HG02981 (cell line): ENCODE measurements around the gene C16orf82.
"Not testable (repeated sequence)": the region's sequence is repeated elsewhere in the genome, so short reads cannot be mapped to it uniquely, and the experiment has no call there.

ENCODE experiments used
- ATAC-seq: cut with Tn5 transposase; IDR thresholded peaks from one replicate; pipeline ENCODE4 v1.9.1; 2021; ENCODE audit warnings: mild to moderate bottlenecking, moderate library complexity; ENCODE audit not compliant: unreplicated experiment

Gene C16orf82

GRCh38 chr16:27086031-27086430, 19.3 kb downstream of the C16orf82 start:
- not testable (repeated sequence) for ATAC-seq

- no peak for ATAC-seq
These were observed 21.5 kb downstream of the C16orf82 start for GRCh38 chr16:27088216-27088615.

- ATAC-seq = no peak
These were observed 29.6 kb downstream of the C16orf82 start for GRCh38 chr16:27096375-27096774.

GRCh38 chr16:27097800-27098230, 31.1 kb downstream of the C16orf82 start:
- ATAC-seq = no peak

GRCh38 chr16:27098366-27099049, 31.8 kb downstream of the C16orf82 start:
- no peak for ATAC-seq

GRCh38 chr16:27102701-27103575, 36.2 kb downstream of the C16orf82 start:
- no peak for ATAC-seq

- ATAC-seq = no peak
These were observed 37.2 kb downstream of the C16orf82 start for GRCh38 chr16:27103954-27104353.

GRCh38 chr16:27106305-27106704, 39.6 kb downstream of the C16orf82 start:
- no peak for ATAC-seq

GRCh38 chr16:27107185-27107592, 40.5 kb downstream of the C16orf82 start:
- no peak for ATAC-seq

GRCh38 chr16:27108051-27108770, 41.5 kb downstream of the C16orf82 start:
- no peak for ATAC-seq

GRCh38 chr16:27108826-27109665, 42.3 kb downstream of the C16orf82 start:
- no peak for ATAC-seq

- peak; percentile 40 for ATAC-seq
These were observed 43.2 kb downstream of the C16orf82 start for GRCh38 chr16:27109666-27110523.

GRCh38 chr16:27110524-27110896, 43.8 kb downstream of the C16orf82 start:
- ATAC-seq = no peak

- no peak for ATAC-seq
These were observed 44.8 kb downstream of the C16orf82 start for GRCh38 chr16:27111486-27111885.

- ATAC-seq = no peak
These were observed 45.5 kb downstream of the C16orf82 start for GRCh38 chr16:27112093-27112811.

GRCh38 chr16:27113341-27113841, 46.7 kb downstream of the C16orf82 start:
- ATAC-seq = peak; percentile 49

- ATAC-seq = no peak
These were observed 47.3 kb downstream of the C16orf82 start for GRCh38 chr16:27114006-27114405.

GRCh38 chr16:27118526-27118925, 51.8 kb downstream of the C16orf82 start:
- ATAC-seq = no peak
